ENCODE data around the gene BACH2. TPM values are rescaled to one million over a fixed set of nuclear protein-coding genes. Genes with fewer than 3 reads are reported as not detected.
A peak's percentile ranks its signal among the peaks of the same experiment; 100 is the strongest.

Gene BACH2
- total and polyA plus RNA-seq, 7 donors = 0.12 to 16.9 (median 5.9) TPM

- Histone ChIP-seq H3K4me1 (peaks cover 14% of the 10 kb centered on the region), H3K36me3 (ENCODE audit: insufficient read depth in 1 of 2, low read depth in 1 of 2) (no peaks in the 10 kb centered on the region), H3K27me3 (ENCODE audit: insufficient read depth in 3 of 3, low read length in 2 of 3) (no peaks in the 10 kb centered on the region), H3K27ac (peak overlapping the region; percentile 61), H3K9me3 (no peaks in the 10 kb centered on the region), H3K4me3 (no peak overlapping the region)
- DNase-seq (peak; percentile 64 to 85), ATAC-seq (peak; percentile 64 to 80 (median 71))
- WGBS, 3 donors = 39 to 49% (median 41%) methylated on average over 12 of the region's 12 CpGs
- intact Hi-C loops (cut with DNase I) = no loop called here
- TF ChIP-seq CTCF (IDR thresholded peaks at IDR 0.05) = no peak
Measured at GRCh38 chr6:89984926-89985750, 311.5 kb downstream of the BACH2 start.

DNA sequence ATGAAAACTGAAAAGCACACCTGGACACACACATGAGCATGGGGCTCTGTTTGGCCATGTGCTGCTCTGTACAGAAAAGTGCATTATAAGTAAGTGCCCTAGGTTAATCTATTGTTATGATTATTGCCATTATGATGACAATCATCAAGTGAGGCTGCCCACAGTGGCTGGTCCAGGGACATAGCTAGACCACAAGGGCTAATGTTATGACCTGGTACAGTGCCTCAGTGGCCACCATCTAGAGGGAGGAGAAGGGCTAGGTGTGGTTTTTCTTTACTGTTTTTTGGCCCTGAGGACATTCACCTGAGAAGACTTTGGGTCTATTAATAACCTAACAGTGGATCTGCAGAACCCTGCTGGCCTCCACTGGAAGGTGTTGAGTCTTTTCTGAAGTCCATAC is 316.3 kb downstream of the BACH2 start:
- DNase-seq (no peak), ATAC-seq (no peak)
- intact Hi-C loops (cut with DNase I) = no loop called here
- TF ChIP-seq CTCF (IDR thresholded peaks at IDR 0.05) = no peak
- no peak overlapping the region for H3K27ac ChIP-seq
- no peak overlapping the region for H3K4me3 ChIP-seq
- H3K36me3 ChIP-seq (ENCODE audit: insufficient read depth in 1 of 2, low read depth in 1 of 2) = no peaks in the 10 kb centered on the region
- H3K9me3 ChIP-seq = no peaks in the 10 kb centered on the region
- peaks cover 20% of the 10 kb centered on the region for H3K4me1 ChIP-seq
- no peaks in the 10 kb centered on the region for H3K27me3 ChIP-seq (ENCODE audit: insufficient read depth in 3 of 3, low read length in 2 of 3)

- H3K4me3 ChIP-seq = no peak overlapping the region
- intact Hi-C loops (cut with DNase I) = loop anchor here (10.0 kb wide), 3 partner anchors 115 to 495 kb away; no protein-coding TSS in a partner anchor
- ATAC-seq (no peak), DNase-seq (no peak)
- no peaks in the 10 kb centered on the region for H3K36me3 ChIP-seq (ENCODE audit: insufficient read depth in 1 of 2, low read depth in 1 of 2)
- H3K27me3 ChIP-seq (ENCODE audit: insufficient read depth in 3 of 3, low read length in 2 of 3) = no peaks in the 10 kb centered on the region
- peaks cover 25% of the 10 kb centered on the region for H3K4me1 ChIP-seq
- H3K27ac ChIP-seq = peak overlapping the region; percentile 88
- TF ChIP-seq CTCF (IDR thresholded peaks at IDR 0.05) = no peak
- WGBS, 3 donors = 79 to 94% (median 88%) methylated on average over 6 of the region's 6 CpGs
- H3K9me3 ChIP-seq = no peaks in the 10 kb centered on the region
Measured at GRCh38 chr6:89979481-89980119, 317.0 kb downstream of the BACH2 start.

- Histone ChIP-seq H3K4me1 (peaks cover 32% of the 10 kb centered on the region), H3K36me3 (ENCODE audit: insufficient read depth in 1 of 2, low read depth in 1 of 2) (no peaks in the 10 kb centered on the region), H3K4me3 (no peak overlapping the region), H3K27me3 (ENCODE audit: insufficient read depth in 3 of 3, low read length in 2 of 3) (no peaks in the 10 kb centered on the region), H3K27ac (peak overlapping the region; percentile 88), H3K9me3 (no peaks in the 10 kb centered on the region)
- no peak for TF ChIP-seq CTCF (IDR thresholded peaks at IDR 0.05)
- no peak for ATAC-seq
- intact Hi-C loops (cut with DNase I) = loop anchor here (10.0 kb wide), 3 partner anchors 116 to 496 kb away; no protein-coding TSS in a partner anchor
- 76 to 81% (median 78%) methylated on average over 5 of the region's 5 CpGs for WGBS, 3 donors
- no peak for DNase-seq
Measured at GRCh38 chr6:89978749-89979145, 317.9 kb downstream of the BACH2 start.
